GM19099 (cell line): ENCODE measurements around the gene APEH.
A peak's percentile ranks its signal among the peaks of the same experiment; 100 is the strongest.

Source experiments
- POLR2A ChIP-seq: IDR thresholded peaks from 3 replicates; pipeline ENCODE4 v1.6.1; 2011; ENCODE audit warnings: low read depth; ENCODE audit not compliant: insufficient read length; ENCODE audit errors: extremely low read depth

Gene APEH

DNA sequence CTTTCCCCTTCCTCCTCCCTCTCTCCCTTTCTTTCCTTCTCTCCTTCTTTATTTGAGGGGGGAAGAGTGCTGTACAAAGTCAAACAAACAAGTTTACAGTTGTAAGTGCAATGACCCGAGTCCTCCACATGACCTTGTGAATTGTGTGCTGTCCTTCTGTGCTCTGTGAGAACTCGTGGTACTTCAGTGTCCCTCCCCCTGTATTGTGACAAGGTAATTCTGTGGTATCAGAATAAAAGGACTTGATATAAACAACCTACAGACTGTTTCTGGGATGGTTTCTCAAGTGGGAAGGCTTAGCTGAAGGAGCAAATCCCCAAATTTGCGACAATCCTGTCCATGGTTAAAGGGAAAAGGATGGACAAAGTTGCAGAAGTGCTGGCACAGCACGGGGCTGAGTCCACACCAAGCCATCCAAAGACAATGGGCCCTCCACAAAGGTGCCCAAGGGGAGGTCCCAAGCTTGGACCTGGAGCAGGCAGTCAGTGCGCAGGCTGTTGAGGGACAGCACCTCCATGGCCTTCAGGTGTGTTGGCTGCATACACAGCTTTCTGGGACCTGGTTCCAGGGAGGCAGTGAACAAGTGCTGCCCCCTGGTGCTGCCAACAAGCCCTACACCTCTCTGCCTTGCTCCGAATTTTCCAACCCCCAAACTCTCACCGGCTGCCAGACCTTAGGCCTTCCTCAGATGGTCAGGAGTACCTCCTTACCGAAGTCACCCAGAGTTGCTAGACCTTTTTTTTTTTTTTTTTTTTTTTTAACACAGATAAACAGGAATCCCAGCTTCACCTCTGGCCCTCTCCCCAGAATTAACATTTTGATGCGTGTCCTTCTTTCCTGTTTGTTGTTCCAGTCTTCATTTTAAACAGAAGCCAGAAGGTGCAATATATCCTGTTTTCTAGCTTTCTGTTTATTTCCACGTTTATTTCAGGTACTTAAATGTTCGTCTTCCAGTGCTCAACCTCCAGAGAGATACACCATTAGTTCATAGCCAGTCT lies 2.6 kb upstream of the APEH start:
- no peak for TF ChIP-seq POLR2A

GRCh38 chr3:49673121-49673714 lies 933 bp upstream of the APEH start:
- no peak for TF ChIP-seq POLR2A

DNA sequence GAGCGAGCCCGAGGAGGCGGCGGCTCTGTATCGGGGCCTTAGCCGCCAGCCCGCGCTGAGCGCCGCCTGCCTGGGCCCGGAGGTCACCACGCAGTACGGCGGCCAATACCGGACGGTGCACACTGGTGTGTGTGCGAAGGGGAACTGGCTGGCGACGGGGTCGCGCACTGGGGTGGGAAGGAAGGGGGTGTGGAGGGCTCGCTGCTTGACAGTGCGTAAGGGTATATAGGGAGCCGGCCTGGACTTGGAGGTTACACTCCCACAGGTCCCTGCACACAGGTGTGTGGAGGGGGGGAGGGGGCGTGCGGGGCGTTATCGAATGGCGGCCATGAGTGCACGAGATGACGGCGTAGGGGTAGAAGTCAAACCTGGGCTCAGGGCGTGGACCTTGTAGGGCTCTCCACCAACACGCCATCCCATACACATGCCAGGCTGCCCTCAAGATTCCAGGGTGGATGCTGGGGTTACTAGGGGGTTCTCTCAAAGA lies 389 bp downstream of the APEH start:
- no peak for TF ChIP-seq POLR2A

DNA sequence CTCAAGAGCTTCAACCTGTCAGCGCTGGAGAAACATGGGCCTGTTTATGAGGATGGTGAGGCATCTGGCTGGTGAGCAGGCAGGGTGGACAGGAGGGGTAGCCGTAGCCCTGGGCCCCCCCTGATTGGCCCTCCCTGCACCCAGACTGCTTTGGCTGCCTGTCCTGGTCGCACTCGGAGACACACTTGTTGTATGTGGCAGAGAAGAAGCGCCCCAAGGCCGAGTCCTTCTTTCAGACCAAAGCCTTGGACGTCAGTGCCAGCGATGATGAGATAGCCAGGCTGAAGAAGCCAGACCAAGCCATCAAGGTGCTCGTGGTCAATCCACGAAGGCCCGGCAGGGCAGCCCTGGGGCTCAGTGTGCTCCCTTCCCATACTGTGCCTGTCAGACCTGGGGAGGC lies 1.8 kb downstream of the APEH start:
- TF ChIP-seq POLR2A = no peak

GRCh38 chr3:49680493-49681231 lies 6.5 kb downstream of the APEH start:
- no peak for TF ChIP-seq POLR2A

DNA sequence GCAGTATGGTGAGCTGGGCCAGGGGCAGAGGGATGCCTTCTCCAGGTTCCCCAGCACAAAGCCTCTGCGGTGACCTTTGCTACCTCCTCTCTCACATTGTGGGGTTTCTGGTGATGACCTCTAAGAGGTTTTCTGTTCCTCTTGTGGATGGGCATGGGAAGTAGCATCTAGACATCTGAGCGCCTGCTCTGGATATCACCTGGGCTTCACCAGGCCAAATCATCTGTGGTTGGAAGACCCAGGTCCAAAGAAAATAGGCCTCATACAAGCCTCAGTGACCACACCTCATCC lies 7.0 kb downstream of the APEH start:
- no peak for TF ChIP-seq POLR2A

GRCh38 chr3:49681543-49681942 lies 7.4 kb downstream of the APEH start:
- TF ChIP-seq POLR2A = no peak

- no peak for TF ChIP-seq POLR2A
Measured at GRCh38 chr3:49683162-49683561, 9.0 kb downstream of the APEH start.

DNA sequence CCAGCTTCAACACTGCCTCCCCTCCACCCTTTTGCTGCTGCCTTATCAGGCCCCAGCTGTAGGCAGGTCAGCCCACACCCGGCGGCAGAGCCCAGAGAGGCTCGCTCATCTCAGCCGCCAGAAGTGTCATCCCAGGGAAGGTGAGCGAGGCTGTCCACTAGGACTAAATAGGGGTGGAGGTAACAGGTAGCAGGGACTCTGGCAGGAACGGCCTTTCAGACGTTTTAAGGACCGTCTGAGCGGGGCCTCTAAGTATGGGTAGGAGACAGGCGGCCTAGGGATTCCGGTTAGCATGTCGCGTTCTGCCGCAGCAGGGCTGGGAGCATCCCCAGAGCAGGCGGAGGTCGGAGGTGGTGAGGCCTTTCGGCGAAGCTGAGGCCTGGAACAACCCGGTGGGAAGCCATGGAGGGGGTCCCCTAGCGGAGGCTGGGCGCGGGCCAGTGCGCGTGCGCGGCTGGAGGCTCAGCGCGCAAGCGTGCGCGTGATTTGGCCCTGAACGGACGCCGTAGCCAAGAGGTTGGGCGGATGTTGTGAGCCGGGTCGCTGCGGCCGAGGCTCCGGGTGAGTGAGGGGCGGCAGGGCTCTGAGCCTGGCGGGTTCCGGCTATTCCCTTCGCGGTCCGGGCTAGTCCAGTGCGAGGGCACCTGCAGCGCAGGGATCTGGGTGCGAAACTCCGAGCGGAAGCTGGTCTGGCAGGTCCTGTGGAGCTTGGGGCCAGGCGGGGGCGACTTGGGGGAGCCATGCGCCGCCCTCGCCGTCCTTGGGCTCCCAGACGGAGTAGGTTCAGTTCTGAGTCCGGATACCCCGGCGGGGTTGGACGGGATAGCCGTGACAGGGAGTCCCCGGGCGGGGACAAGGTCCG lies 15.1 kb downstream of the APEH start, which contains the start of the genes MST1 and RNF123:
TSS of gene MST1 (minus strand) at position 429 of the 862 bp plus-strand sequence. CDS start 783 bp downstream, outside the sequence.
TSS of gene RNF123 (plus strand) at position 512 of the 862 bp plus-strand sequence. CDS start 1,609 bp downstream, outside the sequence.
- peak; percentile 70 for TF ChIP-seq POLR2A

- TF ChIP-seq POLR2A = no peak
Measured at GRCh38 chr3:49699281-49699979, 25.3 kb downstream of the APEH start.

DNA sequence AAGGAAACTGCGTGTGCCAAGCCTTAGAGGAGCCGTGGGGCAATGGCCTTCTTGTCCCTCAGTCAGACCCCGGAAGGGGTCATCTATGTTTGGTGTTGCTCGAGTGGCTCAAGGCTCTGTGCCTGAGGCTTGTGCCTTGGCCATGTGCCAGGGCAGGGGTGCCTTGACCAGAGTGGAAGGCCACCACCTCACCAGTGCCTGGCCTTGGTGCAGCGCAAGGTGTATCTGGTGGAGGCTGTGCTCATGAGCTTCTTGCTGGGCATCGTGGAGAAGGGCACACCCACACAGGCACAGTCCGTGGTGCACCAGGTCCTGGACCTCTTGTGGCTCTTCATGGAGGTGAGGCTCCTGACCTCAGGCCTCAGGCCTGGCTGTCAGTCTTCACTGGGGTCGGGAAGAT lies 25.9 kb downstream of the APEH start:
- TF ChIP-seq POLR2A = no peak

GRCh38 chr3:49700453-49701128 lies 26.4 kb downstream of the APEH start:
- no peak for TF ChIP-seq POLR2A

DNA sequence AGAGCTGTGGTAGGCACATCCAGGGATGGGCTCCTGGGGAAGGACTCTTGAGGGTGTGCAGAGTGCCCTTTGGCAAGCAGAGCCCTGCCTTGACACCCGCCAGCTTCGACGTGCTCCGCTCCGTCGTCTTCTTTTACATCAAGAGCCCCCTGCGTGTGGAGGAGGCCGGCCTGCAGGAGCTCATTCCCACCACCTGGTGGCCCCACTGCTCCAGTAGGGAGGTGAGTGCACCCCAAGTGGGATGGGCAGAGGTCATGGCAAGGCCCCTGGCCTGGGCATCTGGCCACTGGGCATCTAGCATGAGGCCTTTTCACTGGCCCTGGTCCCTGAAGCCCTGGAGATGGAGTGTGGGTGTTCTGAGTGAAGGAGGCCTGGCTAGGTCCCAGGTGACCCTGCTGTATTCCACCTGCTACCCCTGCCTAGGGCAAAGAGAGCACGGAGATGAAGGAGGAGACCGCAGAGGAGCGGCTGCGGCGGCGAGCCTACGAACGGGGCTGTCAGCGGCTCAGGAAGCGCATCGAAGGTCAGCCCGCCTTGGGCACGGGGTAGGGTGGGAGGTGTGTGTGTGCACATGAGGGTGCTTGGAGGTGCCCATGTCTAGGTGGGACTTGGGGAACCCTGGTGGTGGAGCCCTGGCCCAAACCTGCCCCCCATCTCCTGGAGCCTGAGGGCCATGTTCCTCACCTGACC lies 27.4 kb downstream of the APEH start:
- TF ChIP-seq POLR2A = no peak
